GM13976 (cell line): ENCODE results near the gene KIAA0753.

ENCODE experiments used
- DNase-seq: peaks from one replicate; pipeline ENCODE4 v3.0.0; 2012; ENCODE audit warnings: low spot score
- in situ Hi-C: fragments of 300-500 bp; cut with MboI; formaldehyde crosslinking; loops from one replicate; pipeline ENCODE4 v1.12.0; 2022; ENCODE audit warnings: low sequenced_read_pairs, mixed read lengths, inconsistent platforms; ENCODE audit not compliant: unreplicated experiment
- TF ChIP-seq, protein P1 (sequence below): IDR thresholded peaks from 2 replicates; pipeline ENCODE4 v1.5.1; 2012; ENCODE audit warnings: borderline replicate concordance, mild to moderate bottlenecking; ENCODE audit not compliant: insufficient read depth; ENCODE audit errors: extremely low read depth, missing control alignments, control extremely low read depth

Gene KIAA0753

DNA sequence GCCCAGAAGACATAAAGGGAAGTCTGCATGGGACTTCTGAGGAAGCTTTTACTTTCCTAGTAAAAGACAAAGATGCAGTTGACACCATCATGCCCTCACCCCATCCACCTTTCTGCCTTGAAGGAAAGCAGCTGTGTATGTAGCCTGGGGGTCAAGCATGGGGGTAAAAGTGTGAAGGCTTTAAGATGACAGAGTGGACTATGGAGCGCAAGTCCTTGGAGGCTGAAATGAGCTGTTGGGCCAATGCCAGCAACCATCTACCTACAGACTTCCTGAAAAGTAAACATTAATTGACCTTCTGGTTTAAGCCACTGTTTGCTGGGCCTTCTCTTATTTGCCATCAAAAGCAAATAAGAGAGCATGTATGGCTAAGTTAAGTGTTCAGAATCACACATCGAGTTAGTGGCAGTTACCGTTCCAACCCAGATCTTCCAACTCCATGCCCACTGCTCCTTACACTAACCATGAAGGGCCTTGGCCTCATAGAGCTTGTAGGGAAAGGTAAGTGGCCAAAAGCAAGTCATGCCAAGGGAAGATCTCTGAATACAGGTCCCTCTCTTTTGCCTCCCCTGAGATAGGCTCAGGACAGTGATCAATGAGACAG is 42.7 kb upstream of the KIAA0753 start:
- in situ Hi-C loops = no loop called here
- no peak for DNase-seq
- TF ChIP-seq, protein P1, sequence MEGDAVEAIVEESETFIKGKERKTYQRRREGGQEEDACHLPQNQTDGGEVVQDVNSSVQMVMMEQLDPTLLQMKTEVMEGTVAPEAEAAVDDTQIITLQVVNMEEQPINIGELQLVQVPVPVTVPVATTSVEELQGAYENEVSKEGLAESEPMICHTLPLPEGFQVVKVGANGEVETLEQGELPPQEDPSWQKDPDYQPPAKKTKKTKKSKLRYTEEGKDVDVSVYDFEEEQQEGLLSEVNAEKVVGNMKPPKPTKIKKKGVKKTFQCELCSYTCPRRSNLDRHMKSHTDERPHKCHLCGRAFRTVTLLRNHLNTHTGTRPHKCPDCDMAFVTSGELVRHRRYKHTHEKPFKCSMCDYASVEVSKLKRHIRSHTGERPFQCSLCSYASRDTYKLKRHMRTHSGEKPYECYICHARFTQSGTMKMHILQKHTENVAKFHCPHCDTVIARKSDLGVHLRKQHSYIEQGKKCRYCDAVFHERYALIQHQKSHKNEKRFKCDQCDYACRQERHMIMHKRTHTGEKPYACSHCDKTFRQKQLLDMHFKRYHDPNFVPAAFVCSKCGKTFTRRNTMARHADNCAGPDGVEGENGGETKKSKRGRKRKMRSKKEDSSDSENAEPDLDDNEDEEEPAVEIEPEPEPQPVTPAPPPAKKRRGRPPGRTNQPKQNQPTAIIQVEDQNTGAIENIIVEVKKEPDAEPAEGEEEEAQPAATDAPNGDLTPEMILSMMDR = no peak

DNA sequence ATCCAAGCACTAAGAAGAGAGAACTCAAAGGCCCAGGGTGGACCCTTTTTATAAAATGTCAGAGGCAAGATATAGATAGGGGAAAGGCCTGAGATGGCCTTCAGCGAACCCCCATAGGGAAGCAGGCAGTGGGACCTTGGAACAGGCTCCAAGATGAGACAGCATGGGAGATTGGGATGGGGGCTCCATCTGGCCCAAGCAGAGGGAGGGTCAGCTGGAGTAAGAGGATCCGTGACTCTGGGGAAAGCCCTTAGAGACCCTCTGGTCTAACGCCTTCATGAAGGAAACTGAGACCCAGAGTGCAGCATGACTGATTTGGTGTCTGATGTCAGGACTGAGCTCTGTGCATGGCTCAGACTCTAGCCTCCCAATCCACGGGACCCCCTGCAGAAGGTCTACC is 41.8 kb upstream of the KIAA0753 start:
- no peak for DNase-seq
- TF ChIP-seq, protein P1 = no peak
- in situ Hi-C loops = no loop called here

DNA sequence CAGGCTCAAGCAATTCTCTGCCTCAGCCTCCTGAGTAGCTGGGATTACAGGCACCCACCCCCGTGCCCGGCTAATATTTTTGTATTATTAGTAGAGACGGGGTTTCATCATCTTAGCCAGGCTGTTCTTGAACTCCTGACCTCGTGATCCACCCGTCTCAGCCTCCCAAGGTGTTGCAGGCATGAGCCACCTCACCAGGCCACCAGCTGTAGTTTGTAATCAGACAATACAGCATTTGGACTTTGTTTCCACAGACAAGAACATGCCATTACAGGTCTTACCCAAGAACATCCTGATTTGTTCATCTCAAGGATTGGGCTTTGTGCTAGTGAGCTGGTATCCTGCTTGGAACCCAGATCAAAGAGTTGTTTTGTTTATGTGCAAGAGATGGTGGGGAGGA is 41.2 kb upstream of the KIAA0753 start:
- TF ChIP-seq, protein P1 = no peak
- no peak for DNase-seq
- in situ Hi-C loops = no loop called here

DNA sequence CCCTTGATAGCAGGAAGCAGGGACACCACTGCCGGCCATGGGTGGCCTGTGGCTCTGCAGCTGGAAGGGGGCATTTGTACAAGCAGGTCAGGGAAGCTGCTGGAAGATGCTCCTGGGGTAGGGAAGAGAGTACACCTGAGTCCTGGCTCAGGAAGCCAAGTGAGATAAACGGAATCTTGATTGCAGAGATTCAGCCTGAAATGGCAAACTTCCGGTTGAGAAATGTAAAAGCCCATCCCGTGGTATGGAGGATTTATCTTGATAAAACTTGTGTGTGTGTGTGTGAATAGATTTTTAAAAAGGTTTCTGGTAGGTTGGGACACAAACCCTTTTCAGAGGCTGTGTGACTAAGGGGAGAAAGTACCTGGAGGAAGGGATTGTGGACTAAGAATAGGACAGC is 40.7 kb upstream of the KIAA0753 start:
- TF ChIP-seq, protein P1 = no peak
- DNase-seq = no peak
- in situ Hi-C loops = no loop called here

DNA sequence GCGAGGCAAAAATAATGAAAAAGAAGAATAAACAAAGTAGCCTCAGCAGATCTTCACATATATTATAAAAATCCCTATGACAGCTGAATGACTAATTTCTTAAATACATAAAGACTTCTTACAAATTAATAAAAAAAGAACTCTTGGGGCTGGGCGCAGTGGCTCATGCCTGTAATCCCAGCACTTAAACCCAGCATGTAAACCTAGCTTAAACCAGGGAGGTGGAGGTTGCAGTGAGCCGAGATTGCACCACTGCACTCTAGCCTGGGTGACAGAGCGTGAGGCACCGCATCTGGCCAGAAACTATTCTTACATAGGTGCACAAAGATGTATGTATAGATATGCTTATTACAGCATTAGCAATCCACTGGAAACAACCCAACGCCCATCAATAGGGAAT is 38.7 kb upstream of the KIAA0753 start:
- in situ Hi-C loops = no loop called here
- TF ChIP-seq, protein P1 = no peak
- DNase-seq = no peak

DNA sequence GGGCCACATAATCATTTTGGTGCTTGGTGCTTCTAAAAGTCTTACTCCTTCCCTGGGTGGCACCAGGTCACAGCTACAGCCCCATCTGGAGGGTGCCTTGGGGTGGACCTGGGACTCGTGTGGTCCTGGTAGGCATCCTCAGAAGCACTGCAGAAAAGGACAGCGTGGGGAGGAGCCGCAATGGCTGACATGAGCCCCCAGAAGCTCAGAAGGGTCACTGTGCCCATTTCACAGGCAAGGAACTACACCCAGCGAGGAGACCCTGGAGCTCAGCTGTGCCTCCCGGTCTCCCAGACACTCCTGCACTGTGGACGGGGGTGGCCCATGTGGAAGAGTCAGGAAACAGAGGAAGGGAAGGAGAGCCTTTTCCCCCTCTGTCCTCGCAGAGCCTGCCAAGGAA is 37.4 kb upstream of the KIAA0753 start:
- in situ Hi-C loops = no loop called here
- DNase-seq = no peak
- TF ChIP-seq, protein P1 = no peak
